Measurements from ENCODE around the gene MED13L.

- no peak for TF ChIP-seq CTCF (IDR thresholded peaks at IDR 0.05)
- no peak for TF ChIP-seq POLR2A (IDR thresholded peaks at IDR 0.05)
Measured at GRCh38 chr12:115923851-115924250, 353.6 kb downstream of the MED13L start.

All from thyroid gland (tissue), 4 donors.